GM18861 (cell line): ENCODE data around the gene TSFM.

Source experiments
- ATAC-seq: cut with Tn5 transposase; IDR thresholded peaks from one replicate; pipeline ENCODE4 v1.9.1; 2021; ENCODE audit not compliant: unreplicated experiment

The TSFM gene

DNA sequence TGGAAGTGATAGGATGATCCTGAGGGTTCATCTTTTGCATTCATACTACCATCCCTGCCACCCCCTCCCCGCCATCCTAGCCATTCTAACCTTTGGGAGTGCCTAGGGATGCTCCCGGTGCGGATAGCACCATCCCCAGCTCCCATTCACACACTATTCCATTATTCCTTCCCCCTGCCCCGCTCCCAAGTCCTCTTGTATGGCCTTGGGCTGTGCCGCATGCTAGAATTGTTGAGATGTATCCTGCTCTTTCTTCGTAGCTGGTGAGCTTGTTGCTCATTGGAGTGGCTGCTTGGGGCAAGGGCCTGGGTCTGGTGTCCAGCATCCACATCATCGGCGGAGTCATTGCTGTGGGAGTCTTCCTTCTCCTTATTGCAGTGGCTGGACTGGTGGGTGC lies 37.1 kb upstream of the TSFM start:
- no peak for ATAC-seq

DNA sequence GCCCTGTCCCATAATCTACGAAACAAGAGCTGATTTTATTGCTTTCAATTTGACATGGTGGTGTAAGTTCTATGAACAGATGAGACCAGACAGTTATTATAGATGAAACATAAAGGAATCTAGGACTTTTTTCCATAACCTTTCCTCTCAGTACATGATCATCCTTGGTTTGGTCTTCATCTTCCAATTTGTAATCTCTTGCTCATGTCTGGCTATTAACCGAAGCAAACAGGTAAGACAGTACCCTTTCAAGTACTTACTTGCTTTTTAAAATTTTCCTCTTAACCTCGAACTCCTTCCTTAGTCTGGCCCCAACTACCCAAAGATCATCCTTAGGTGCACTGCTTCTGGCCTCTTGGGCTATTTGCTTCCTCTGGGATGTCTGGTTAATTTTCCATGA lies 36.6 kb upstream of the TSFM start:
- no peak for ATAC-seq

DNA sequence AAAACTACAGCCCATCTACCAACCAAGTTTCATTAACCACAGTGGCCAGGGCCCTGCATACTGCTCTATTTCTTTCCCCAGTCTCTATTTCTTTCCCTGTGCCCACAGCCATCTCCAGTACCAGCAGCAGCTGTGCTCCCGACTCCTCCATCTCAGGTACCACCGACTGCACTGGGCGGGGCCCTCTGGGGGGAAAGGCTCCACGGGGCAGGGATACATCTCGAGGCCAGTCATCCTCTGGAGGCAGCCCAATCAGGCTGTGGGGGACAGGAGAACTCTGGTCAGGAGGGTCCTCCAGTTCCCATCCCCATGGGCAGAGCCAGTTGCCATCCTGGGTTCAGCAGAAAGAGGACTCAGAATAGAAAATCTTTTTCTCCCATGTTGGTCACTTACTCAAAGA lies 33.5 kb upstream of the TSFM start:
- no peak for ATAC-seq

DNA sequence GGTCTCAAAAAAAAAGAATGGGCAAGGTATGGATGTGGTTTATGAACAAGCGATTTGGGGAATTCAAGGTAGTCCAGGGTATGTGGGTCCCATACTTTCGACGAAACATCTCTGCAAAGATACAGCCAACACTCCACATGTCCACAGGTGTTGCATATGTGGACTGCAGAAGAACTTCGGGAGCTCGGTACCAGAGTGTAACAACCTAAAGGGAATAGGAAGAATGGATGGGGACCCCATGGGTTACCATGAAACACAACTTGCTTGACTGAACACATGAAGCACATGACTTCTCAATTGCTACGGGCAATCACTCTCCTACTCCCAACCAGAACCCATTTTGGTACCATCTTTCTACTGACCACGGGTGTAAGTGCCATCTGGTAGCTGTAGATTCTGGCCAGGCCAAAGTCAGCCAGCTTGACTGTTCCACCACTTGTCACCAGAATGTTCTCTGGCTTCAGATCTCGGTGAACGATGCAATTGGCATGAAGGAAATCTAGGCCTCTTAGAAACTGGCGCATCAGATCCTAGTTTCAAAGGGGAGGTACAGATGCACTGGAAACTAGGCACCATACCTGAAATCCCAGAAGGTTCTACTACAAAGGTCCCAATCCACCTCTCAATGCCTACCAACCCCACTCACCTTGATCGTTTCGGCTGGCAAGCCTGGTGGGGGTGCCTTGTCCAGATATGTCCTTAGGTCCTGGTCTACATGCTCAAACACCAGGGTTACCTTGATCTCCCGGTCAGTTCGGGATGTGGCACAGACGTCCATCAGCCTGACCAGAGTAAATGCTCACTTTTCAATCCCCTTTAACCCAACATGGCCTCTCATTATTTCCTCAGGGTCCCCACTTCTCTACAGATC lies 31.8 kb upstream of the TSFM start:
- ATAC-seq, result no peak

DNA sequence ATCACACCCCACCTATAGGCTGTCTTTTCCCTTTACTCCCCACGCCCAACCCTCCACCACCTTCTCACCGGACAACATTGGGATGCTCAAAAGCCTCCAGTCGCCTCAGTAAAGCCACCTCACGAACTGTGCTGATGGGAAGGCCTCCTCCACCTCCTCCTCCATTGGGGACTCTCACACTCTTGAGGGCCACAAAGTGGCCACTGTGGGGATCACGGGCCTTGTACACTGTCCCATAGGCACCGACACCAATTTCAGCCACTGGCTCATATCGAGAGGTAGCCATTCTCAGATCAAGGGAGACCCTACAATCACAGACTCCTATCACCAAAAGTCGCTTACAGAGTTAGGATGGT lies 31.2 kb upstream of the TSFM start:
- ATAC-seq, result no peak

DNA sequence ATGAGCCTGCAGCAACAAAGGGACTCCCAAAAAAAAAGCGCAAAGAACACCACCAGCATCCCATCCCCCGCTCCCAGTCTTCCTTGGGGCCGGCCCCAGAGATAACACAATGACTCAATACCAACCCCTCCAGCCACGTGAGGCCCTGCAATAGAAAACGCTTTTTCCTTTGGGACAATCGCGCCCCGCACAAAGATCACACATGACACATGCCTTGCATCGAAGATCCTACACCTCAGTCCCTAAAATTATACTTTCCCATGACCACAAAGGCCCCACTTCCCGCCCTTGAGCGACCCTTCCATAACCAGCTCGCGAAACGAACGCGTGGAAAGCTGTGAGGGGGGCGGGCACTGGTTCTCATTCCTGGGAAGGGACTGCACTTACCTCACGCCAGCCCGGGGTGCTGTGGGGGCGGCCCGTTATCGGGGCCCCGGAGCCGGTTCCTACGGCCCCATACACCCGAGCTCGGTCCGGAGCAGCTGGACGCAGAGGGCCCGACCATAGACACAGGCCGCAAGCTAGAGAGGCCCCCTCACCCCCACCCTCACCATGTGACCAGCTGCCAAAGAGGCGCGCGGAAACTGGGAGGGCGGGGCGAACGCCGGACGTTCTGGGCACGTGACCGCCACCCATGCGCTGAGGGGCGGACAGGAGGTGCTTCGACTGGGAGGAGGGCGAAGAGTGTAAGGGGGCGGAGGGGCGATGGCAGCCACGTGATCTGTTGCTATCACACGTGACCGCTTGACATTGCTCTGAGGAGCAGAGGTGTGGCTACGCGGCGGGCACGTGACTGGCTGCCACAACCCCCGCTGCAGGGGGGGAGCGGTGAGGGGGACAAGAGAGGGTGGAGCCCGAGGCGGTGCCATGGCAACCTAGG lies 30.6 kb upstream of the TSFM start, which contains the start of gene CDK4:
CDK4 (minus strand) TSS at position 523 of the 880 bp plus-strand sequence. CDS start 593 bp downstream, outside the sequence.
- peak; percentile 62 for ATAC-seq

DNA sequence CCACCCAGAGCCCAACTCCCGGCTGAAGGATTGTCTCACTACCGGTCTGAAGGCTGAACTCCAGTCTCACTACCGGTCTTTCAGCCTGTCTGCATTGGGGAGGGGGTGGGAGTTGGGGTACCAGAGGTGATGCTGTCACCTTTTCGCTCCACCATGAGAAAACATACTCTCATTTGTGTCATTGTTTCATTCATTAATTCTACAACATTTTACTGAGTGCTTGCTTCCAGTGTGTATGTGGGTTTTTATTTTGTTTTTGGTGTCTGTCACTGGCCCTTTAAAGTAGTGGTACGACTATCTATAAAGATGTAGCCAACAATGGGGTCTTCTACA lies 30.0 kb upstream of the TSFM start:
- no peak for ATAC-seq

DNA sequence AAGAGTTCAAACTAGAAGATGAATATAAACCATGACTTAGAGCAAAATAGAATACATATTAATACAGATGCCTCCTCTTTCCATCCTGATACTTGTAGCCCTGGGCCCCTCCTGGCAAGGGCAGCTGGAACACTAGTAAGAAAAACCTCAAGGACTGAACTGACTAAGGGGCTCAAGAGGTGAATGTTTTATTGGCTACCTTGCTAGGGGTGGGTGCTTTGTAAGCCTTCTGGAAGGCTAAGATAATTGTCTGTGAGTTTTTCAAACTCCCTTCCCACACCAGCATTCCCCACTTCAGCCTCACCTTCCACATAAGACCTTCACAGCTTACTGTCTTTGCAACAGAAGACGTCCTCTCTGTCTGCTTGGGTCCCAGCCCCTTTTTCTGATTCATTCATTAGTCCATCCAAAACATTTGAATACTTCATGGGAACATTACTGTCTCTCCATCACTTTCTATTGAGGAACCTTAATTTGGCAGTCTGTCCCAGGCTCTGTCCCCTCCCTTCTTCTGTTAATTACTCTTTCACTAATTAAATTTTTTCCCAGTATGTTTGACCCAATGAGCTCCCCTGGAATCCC lies 28.7 kb upstream of the TSFM start:
- ATAC-seq, result no peak

DNA sequence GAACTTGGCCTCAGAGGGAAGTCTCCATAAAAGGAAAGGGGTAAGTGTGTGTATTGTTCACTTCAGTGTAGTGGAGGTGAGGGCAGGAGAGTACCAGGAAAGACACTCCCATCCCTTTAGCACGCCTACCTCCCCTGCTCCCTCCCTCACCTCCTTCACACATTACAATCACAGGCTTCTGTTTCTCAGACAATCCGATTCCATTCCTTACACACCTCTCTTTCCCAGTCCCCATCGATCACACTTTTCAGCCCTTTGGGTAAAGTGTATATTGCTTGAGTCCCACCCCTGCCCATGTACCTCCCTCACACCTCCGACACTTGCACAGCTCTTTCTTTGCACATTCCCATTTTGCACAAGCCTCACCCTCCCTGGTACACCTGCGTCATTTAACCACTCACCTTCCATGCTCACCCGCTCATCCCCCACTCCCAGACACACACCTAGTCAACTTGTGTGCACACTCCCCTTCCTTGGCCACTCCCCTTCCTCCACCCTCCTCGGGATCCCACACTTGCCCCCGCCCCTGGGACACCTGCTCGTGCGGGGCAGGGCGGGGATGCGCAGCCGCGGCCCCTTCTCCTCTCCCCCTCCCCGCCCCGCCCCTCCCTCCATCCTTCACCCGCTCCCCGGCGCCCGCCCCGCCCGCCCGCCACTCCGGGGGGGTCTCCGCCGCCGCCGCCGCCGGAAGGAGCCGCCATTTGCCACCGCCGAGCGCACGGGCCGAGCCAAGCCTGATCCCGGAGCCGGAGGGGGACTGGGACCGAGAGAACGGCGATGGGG lies 28.0 kb upstream of the TSFM start, which contains the start of gene MARCHF9:
MARCHF9 (plus strand) TSS at position 693 of the 783 bp plus-strand sequence. CDS start 426 bp downstream, outside the sequence.
- peak; percentile 24 for ATAC-seq

DNA sequence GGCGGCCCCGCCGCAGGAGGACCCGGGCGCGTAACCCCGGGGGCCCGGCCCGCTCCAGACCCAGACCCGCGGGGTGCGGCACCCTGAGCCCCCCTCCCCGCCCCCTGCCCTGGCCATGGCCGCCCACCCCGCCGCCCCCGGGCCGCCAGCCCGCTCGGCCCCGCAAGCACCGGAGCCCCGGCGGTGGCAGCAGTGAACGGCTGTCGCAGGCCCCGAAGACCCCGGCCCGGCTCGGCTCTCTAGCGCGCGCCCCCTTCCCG lies 27.5 kb upstream of the TSFM start:
- no peak for ATAC-seq

DNA sequence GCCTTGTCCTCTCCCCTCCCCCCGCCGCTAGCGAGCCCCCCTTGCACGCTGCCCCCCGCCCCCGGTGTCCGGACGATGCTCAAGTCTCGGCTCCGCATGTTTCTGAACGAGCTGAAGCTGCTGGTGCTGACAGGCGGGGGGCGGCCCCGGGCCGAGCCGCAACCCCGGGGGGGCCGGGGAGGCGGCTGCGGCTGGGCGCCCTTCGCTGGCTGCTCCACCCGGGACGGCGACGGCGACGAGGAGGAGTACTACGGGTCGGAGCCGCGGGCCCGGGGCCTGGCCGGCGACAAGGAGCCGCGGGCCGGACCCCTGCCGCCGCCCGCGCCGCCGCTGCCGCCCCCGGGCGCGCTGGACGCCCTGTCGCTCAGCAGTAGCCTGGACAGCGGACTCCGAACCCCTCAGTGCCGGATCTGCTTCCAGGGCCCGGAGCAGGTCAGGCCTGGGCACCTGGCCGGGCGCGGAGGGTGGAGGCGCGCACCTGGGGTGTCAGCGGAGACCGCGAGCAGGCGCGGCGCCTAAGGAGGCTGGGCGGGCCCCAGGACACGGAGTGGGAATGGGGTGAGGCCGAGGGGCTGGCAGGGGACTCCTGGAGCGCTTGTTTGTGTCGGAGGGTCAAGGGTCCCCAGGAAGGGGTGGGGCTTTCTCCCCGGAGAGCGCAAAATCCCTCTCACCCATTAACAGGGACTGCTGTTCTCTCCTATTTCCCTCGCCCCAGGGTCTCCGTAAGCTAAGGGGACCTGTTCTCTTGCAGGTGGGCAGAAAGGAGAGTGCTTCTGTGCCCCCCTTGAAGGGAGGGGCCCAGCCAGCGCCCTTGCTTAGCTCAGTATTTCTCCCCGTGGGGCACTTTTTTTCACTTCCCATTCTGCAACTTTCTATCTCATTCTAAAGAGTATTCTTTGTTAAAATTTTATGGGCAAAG lies 26.9 kb upstream of the TSFM start:
- ATAC-seq, result no peak

DNA sequence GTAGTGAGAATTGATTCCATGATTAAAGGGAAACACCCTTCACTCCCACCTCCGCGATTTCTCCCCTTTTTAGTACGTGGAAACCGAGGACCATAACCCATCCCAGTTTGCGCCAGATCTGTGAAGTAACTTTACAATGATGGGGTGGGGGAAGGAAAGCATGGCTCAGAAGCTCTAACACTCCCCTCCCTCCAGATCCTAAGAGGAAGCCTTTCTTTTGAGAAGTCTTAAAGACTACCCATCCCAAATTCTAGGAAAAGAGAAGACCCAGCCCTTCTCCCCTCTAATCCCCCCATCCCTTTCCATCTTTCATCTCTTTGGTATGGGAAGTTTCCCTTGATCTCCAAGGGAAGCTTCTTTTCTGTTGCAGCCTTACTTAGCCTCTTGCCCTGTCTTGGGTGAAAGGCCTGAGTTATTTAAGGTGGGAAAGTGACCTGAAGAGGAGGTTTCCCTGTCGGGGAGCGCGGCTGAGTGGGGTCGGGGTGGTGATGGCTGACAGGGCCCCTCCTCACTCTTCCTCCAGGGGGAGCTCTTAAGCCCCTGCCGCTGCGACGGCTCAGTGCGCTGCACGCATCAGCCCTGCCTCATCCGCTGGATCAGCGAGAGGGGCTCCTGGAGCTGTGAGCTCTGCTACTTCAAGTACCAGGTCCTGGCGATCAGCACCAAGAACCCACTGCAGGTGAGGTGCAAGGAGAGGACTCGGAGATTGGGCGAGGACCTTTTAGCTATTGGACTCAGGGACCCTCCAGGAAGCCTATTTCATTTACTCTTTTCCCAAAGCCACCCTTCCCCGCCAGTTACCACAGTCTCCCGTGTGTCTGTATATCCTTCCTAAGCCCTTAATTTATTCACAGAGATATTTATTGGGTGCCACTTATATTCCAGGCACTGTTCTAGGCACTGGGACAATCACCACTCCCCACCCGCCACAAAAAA lies 25.9 kb upstream of the TSFM start:
- ATAC-seq, result no peak

DNA sequence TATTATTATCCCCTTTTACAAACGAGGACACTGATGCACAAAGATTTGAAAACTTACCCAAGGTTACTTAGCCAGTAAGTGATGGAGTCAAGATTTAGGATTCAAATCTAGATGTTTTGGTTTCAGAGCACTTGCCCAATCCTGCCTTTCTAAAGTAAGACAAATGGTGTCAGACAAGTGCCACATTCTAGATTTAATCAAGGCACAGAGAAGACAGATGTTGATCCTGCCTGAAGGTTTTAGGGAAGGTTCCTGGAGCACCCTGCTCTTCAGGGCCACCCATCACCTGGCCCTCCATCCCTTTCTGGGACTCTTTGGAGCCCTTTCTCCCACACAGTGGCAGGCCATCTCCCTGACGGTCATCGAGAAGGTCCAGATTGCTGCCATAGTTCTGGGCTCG lies 24.8 kb upstream of the TSFM start:
- ATAC-seq, result no peak

DNA sequence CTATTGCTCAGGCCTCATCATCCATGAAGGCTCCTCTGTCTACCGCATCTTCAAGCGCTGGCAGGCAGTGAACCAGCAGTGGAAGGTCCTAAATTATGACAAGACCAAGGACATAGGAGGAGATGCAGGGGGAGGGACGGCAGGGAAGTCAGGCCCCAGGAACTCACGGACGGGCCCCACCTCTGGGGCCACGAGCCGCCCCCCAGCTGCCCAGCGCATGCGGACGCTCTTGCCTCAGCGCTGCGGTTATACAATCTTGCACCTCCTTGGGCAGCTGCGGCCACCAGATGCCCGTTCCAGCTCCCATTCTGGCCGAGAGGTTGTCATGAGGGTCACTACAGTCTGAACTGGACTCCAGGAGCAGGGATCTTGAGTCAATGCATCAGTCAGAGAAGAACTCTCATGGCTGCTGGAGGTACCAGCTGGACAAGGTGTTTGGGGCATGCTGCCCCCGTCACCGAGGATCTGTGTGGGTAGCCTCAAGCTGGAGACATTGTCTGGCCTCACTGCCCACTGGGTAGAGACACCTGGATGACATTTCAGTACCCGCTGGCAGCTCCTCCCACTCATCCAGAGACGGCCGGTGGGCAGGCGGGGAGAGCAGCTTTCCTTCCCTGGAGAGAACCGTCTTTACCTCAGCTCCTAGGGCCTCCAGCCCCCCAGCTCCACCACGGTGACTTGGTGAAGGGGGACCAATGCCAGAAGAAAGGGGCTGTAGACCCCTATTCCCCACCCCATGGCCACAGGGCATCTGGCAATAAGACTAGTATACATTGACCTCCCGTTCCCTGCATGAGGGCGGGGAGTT lies 23.8 kb upstream of the TSFM start:
- no peak for ATAC-seq

DNA sequence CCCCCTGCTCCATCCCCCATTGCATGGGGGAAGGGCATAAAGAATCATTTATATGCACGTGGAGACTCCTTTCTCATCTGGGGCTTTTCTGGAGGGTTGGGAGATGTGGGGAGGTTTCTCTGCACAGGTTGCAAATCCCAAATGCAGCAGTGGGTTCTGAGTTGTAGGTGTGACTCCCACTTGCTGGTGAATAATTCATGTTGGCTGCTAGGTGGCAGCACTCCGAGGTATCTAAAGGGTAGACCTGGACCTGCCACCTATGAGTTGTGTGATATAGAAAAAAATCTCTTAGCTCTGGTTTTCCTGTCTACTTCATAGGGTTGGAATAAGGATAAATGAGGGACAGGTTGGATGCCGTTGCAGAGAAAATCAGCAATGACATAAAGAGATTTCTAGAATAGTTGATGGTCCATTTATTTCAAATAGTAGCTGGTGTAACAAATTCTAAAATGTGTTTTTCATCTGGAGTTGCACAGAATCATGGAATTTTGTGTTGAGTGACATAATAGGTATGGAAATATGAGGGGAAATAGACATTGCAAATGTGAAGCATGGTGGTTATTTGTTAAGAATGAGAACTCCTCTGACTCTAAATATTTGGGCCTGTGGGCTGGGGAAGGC lies 23.1 kb upstream of the TSFM start:
- ATAC-seq, result no peak

DNA sequence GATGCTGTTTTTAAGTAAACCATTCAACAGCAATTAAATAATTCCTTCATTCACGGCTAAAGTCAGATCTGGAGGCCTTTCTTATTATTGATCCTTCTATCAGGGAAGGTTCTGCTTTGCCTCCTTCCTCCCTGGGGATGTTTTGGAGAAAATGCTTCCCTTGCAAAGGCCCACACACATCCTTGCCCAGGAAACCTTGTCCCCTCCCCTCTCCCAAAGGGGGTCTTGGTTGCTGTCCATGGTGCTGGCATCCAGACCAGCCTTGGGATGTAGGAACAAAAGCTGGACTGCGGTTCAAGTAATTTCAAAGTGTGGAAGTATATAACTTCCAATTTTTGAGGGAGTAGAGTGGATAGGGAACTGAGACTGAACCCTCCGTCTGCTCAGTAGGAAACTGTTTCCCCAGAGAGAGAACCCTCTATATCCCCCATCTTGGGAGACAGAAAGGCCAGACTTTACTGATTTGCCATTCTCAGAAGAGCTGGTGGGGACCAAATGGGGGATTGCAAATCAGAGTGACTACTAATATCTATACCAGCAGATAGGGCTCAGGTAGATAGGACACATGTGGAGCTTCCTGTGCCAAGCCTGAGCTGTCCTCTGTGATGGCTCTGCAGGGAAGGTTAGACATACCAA lies 22.1 kb upstream of the TSFM start:
- ATAC-seq, result no peak

DNA sequence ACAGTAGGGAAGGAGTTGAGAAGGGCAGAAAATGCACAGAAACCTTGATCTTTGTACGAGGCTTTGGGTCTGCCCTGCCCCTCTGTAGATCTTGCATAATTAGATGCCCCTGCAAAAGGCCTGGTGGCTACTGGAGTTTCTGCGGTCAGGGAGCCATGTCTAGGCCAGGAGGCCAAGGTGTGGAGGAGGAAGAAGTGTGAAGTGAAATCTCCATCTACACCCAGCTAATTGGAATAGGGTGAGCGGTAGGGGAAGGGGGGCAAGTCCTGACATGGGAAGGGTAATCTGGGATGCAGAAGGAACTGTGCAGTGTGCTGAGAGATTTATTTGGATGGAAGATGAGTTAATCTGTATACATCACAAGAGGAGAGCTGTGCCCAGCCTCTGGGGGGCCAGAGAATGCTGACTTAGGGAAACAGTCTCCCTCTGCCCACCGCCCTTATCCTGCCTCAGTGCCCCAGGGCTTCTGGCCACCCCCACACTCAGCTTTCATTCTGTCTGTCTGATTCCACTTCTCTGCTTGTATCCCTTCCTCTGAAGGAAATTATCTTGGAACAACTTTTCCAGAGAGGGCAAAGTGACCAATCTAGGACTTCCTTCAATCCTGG lies 21.1 kb upstream of the TSFM start:
- no peak for ATAC-seq
